Psoas muscle (tissue), 8 donors: ENCODE measurements around the gene WNT9B. TPM values are rescaled to one million over a fixed set of nuclear protein-coding genes. Genes with fewer than 3 reads are reported as not detected.

Experiments used
- ATAC-seq, 4 donors: fragments of 200-7000 bp; cut with Tn5 transposase; one replicate each; pipeline ENCODE4 v1.9.1; 2020; ENCODE audit warnings: moderate library complexity in 3 of 4, mild to moderate bottlenecking in 2 of 4
- DNase-seq, 2 donors: peaks; one replicate each; pipeline ENCODE4 v3.0.0-alpha.2; 2020
- H3K27ac ChIP-seq: fragments of 200-600 bp; one replicate; pipeline ENCODE4 v1.8.0; 2022
- H3K27me3 ChIP-seq, 3 donors: fragments of 200-600 bp in 1 of 3; one replicate each; pipeline versions ENCODE4 v1.6.1 to v1.8.0; 2013 to 2022; ENCODE audit warnings: low read length in 2 of 3, mild to moderate bottlenecking in 2 of 3, moderate library complexity in 1 of 3; ENCODE audit not compliant: insufficient read depth in 3 of 3
- H3K36me3 ChIP-seq, 2 donors: fragments of 200-600 bp in 1 of 2; one replicate each; pipeline versions ENCODE4 v1.6.1 to v1.8.0; 2013 to 2022; ENCODE audit warnings: low read depth in 1 of 2, mild to moderate bottlenecking in 1 of 2, moderate library complexity in 1 of 2; ENCODE audit not compliant: insufficient read depth in 1 of 2
- H3K4me1 ChIP-seq: fragments of 200-600 bp; one replicate; pipeline ENCODE4 v1.8.0; 2022
- H3K4me3 ChIP-seq: fragments of 200-600 bp; one replicate; pipeline ENCODE4 v1.8.0; 2022; ENCODE audit warnings: mild to moderate bottlenecking
- H3K9me3 ChIP-seq: fragments of 200-600 bp; one replicate; pipeline ENCODE4 v1.8.0; 2022
- CTCF ChIP-seq: fragments of 200-600 bp; IDR thresholded peaks from one replicate; pipeline ENCODE4 v1.8.0; 2022; ENCODE audit warnings: antibody characterized with exemption
- WGBS, 3 donors: extraction: QIAGEN DNeasy Blood & Tissue Kit; methylation state at CpG; one replicate each; pipeline versions ENCODE4 v1.1.6 to v1.1.7; 2013; 5-methylcytosine and 5-hydroxymethylcytosine counted together
- intact Hi-C, 2 donors: fragments of 100-400 bp; cut with DNase I; formaldehyde crosslinking; loops; one replicate each; pipeline versions ENCODE4 v1.11.0 to v1.14.2; 2022
- polyA plus RNA-seq, 3 donors: library from polyadenylated mRNA; stranded (reverse); fragments of 200-250 nt; gene quantifications; one replicate each; pipeline ENCODE4 v1.2.3, GENCODE V29; 2013
- total RNA-seq, 4 donors: library from RNA; stranded (reverse); fragmentation: NEBNext Ultra II Directional in 2 of 4; extraction: Animal tissue kit (Norgen Biotek cat#: 25700) in 2 of 4; gene quantifications; one replicate each; pipeline versions ENCODE4 v1.2.1 to v1.2.4, GENCODE V29; 2021 to 2023
- donor health status: healthy with polysubstance abuse.
- donor health status: DM: no; HTN: no; CAD: no; lungs with moderate emphysema.
- donor health status: Bipolar disorder and iron deficiency.
- donor health status: healthy.
- donor health status: DM: yes; HTN: yes; CAD: no.
- donor health status: DM: no; HTN: no; CAD: no.
- donor health status: DM: no; HTN: no; CAD: no.
- donor health status: DM: yes; HTN: yes; CAD: no.

The WNT9B gene
- total and polyA plus RNA-seq, 7 donors: 0.05 to 0.32 (median 0.13) TPM; not detected in 3

GRCh38 chr17:46929413-46929812, 78.0 kb downstream of the WNT9B start:
- H3K4me1 ChIP-seq: peaks cover 37% of the 10 kb centered on the region
- DNase-seq (no peak), ATAC-seq (no peak)
- no peaks in the 10 kb centered on the region for H3K9me3 ChIP-seq
- WGBS, 3 donors: 60 to 70% (median 65%) methylated on average over 6 of the region's 6 CpGs
- peaks cover 8 to 55% of the 10 kb centered on the region in 2 donors for H3K36me3 ChIP-seq
- TF ChIP-seq CTCF: no peak
- H3K4me3 ChIP-seq: no peak overlapping the region
- intact Hi-C loops: no loop called here
- H3K27ac ChIP-seq: no peak overlapping the region
- H3K27me3 ChIP-seq: no peaks in the 10 kb centered on the region

- H3K4me1 ChIP-seq: peaks cover 30% of the 10 kb centered on the region
- 90 to 95% (median 90%) methylated on average over 4 of the region's 4 CpGs for WGBS, 3 donors
- H3K27ac ChIP-seq: no peak overlapping the region
- intact Hi-C loops: no loop called here
- no peak for ATAC-seq
- no peaks in the 10 kb centered on the region for H3K27me3 ChIP-seq
- H3K9me3 ChIP-seq: no peaks in the 10 kb centered on the region
- no peak for DNase-seq
- peaks cover 8 to 62% of the 10 kb centered on the region in 2 donors for H3K36me3 ChIP-seq
- no peak for TF ChIP-seq CTCF
- H3K4me3 ChIP-seq: no peak overlapping the region
These were observed 78.7 kb downstream of the WNT9B start for GRCh38 chr17:46930051-46930450.

GRCh38 chr17:46931596-46931995, 80.2 kb downstream of the WNT9B start:
- Histone ChIP-seq H3K4me1 (peaks cover 21% of the 10 kb centered on the region), H3K27me3 (no peaks in the 10 kb centered on the region), H3K27ac (no peak overlapping the region), H3K4me3 (no peak overlapping the region), H3K36me3 (peaks cover 10 to 77% of the 10 kb centered on the region in 2 donors), H3K9me3 (no peaks in the 10 kb centered on the region)
- WGBS, 3 donors: 91 to 93% (median 92%) methylated on average over 4 of the region's 4 CpGs
- DNase-seq (no peak), ATAC-seq (no peak)
- no peak for TF ChIP-seq CTCF
- intact Hi-C loops: no loop called here

GRCh38 chr17:46935658-46936266, 84.4 kb downstream of the WNT9B start:
- no peak overlapping the region for H3K4me3 ChIP-seq
- TF ChIP-seq CTCF: no peak
- no peaks in the 10 kb centered on the region for H3K9me3 ChIP-seq
- no peak for DNase-seq
- ATAC-seq: no peak
- intact Hi-C loops: no loop called here
- peaks cover 18 to 100% of the 10 kb centered on the region in 2 donors for H3K36me3 ChIP-seq
- H3K27me3 ChIP-seq: no peaks in the 10 kb centered on the region
- WGBS, 3 donors: 72 to 81% (median 75%) methylated on average over 7 of the region's 7 CpGs
- no peak overlapping the region for H3K27ac ChIP-seq
- H3K4me1 ChIP-seq: no peaks in the 10 kb centered on the region

Other genes starting within 250 kb of the WNT9B start
- gene WNT3, start 32.9 kb upstream of the WNT9B start, total RNA-seq: under 1 TPM in 3 of 4 donors, not detected in 1; 0.08 to 0.36 (median 0.17) TPM
- gene WNT3, start 32.9 kb upstream of the WNT9B start, polyA plus RNA-seq: under 1 TPM in 2 of 3 donors, not detected in 1; 0.06 to 0.10 TPM
- 10 to 100 TPM; 26.4 to 54.5 (median 39.2) TPM for gene GOSR2, start 71.6 kb downstream of the WNT9B start, total RNA-seq
- 10 to 100 TPM; 40.8 to 56.9 (median 49.6) TPM for gene GOSR2, start 71.6 kb downstream of the WNT9B start, polyA plus RNA-seq
- gene RPRML, start 127.7 kb downstream of the WNT9B start, total RNA-seq: under 1 TPM in 3 of 4 donors, not detected in 1; 0.19 to 0.43 (median 0.32) TPM
- under 1 TPM in 2 of 3 donors, not detected in 1; 0.03 to 0.30 TPM for gene RPRML, start 127.7 kb downstream of the WNT9B start, polyA plus RNA-seq